BLaER1 (cell line): ENCODE measurements around the gene STEAP2.

Experiments used
- H3K27ac ChIP-seq: shearing (Covaris generic); formaldehyde crosslinking; 2 replicates; pipeline ENCODE4 v1.8.1; 2022
- H3K27me3 ChIP-seq: shearing (Covaris generic); formaldehyde crosslinking; 2 replicates; pipeline ENCODE4 v1.8.1; 2022
- H3K36me3 ChIP-seq: shearing (Covaris generic); formaldehyde crosslinking; 2 replicates; pipeline ENCODE4 v1.8.1; 2022
- H3K4me1 ChIP-seq: shearing (Covaris generic); formaldehyde crosslinking; 2 replicates; pipeline ENCODE4 v1.8.1; 2022
- H3K4me2 ChIP-seq: shearing (Covaris generic); formaldehyde crosslinking; 2 replicates; pipeline ENCODE4 v1.8.1; 2022
- H3K4me3 ChIP-seq: shearing (Covaris generic); formaldehyde crosslinking; 2 replicates; pipeline ENCODE4 v1.8.1; 2022
- H3K9ac ChIP-seq: shearing (Covaris generic); formaldehyde crosslinking; 2 replicates; pipeline ENCODE4 v1.8.1; 2022
- H3K9me3 ChIP-seq: shearing (Covaris generic); formaldehyde crosslinking; 2 replicates; pipeline ENCODE4 v1.8.1; 2022
- H4K20me1 ChIP-seq: shearing (Covaris generic); formaldehyde crosslinking; 2 replicates; pipeline ENCODE4 v1.8.1; 2022
- Cebpa-rat ChIP-seq: shearing (Covaris generic); IDR thresholded peaks from 2 replicates; pipeline ENCODE4 v1.8.1; 2022

Gene STEAP2

GRCh38 chr7:90231304-90231703 is 19.8 kb downstream of the STEAP2 start:
- H3K9me3 ChIP-seq, result no peaks in the 10 kb centered on the region
- H3K36me3 ChIP-seq, result no peaks in the 10 kb centered on the region
- no peaks in the 10 kb centered on the region for H4K20me1 ChIP-seq
- H3K4me1 ChIP-seq, result no peaks in the 10 kb centered on the region
- H3K27ac ChIP-seq, result no peak overlapping the region
- TF ChIP-seq Cebpa-rat, result no peak
- H3K9ac ChIP-seq, result no peak overlapping the region
- no peak overlapping the region for H3K4me3 ChIP-seq
- no peak overlapping the region for H3K4me2 ChIP-seq
- H3K27me3 ChIP-seq, result no peaks in the 10 kb centered on the region

DNA sequence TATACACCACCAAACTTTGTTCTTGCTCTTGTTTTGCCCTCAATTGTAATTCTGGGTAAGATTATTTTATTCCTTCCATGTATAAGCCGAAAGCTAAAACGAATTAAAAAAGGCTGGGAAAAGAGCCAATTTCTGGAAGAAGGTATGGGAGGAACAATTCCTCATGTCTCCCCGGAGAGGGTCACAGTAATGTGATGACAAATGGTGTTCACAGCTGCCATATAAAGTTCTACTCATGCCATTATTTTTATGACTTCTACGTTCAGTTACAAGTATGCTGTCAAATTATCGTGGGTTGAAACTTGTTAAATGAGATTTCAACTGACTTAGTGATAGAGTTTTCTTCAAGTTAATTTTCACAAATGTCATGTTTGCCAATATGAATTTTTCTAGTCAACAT is 20.9 kb downstream of the STEAP2 start:
- Histone ChIP-seq H3K4me1 (no peaks in the 10 kb centered on the region), H4K20me1 (no peaks in the 10 kb centered on the region), H3K27ac (no peak overlapping the region), H3K9ac (no peak overlapping the region), H3K27me3 (no peaks in the 10 kb centered on the region), H3K4me2 (no peak overlapping the region), H3K4me3 (no peak overlapping the region), H3K36me3 (no peaks in the 10 kb centered on the region), H3K9me3 (no peaks in the 10 kb centered on the region)
- no peak for TF ChIP-seq Cebpa-rat

DNA sequence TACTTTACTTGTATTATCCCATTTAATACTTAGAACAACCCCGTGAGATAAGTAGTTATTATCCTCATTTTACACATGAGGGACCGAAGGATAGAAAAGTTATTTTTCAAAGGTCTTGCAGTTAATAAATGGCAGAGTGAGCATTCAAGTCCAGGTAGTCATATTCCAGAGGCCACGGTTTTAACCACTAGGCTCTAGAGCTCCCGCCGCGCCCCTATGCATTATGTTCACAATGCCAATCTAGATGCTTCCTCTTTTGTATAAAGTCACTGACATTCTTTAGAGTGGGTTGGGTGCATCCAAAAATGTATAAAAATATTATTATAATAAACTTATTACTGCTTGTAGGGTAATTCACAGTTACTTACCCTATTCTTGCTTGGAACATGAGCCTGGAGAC is 22.0 kb downstream of the STEAP2 start:
- H3K4me2 ChIP-seq, result no peak overlapping the region
- no peak overlapping the region for H3K9ac ChIP-seq
- H3K27ac ChIP-seq, result no peak overlapping the region
- no peak overlapping the region for H3K4me3 ChIP-seq
- H3K9me3 ChIP-seq, result no peaks in the 10 kb centered on the region
- H3K4me1 ChIP-seq, result no peaks in the 10 kb centered on the region
- no peaks in the 10 kb centered on the region for H3K27me3 ChIP-seq
- TF ChIP-seq Cebpa-rat, result no peak
- H3K36me3 ChIP-seq, result no peaks in the 10 kb centered on the region
- no peaks in the 10 kb centered on the region for H4K20me1 ChIP-seq

DNA sequence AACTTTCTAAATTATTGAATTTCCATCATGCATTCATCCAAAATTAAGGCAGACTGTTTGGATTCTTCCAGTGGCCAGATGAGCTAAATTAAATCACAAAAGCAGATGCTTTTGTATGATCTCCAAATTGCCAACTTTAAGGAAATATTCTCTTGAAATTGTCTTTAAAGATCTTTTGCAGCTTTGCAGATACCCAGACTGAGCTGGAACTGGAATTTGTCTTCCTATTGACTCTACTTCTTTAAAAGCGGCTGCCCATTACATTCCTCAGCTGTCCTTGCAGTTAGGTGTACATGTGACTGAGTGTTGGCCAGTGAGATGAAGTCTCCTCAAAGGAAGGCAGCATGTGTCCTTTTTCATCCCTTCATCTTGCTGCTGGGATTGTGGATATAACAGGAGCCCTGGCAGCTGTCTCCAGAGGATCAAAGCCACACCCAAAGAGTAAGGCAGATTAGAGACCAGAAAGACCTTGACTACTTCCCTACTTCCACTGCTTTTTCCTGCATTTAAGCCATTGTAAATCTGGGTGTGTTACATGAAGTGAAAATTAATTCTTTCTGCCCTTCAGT is 25.3 kb downstream of the STEAP2 start:
- Histone ChIP-seq H3K9ac (no peak overlapping the region), H3K36me3 (no peaks in the 10 kb centered on the region), H3K27me3 (no peaks in the 10 kb centered on the region), H3K4me1 (no peaks in the 10 kb centered on the region), H3K27ac (no peak overlapping the region), H3K9me3 (no peaks in the 10 kb centered on the region), H3K4me3 (no peak overlapping the region), H3K4me2 (no peak overlapping the region), H4K20me1 (no peaks in the 10 kb centered on the region)
- no peak for TF ChIP-seq Cebpa-rat

GRCh38 chr7:90238022-90238421 is 26.5 kb downstream of the STEAP2 start:
- TF ChIP-seq Cebpa-rat, result no peak
- H3K9me3 ChIP-seq, result no peaks in the 10 kb centered on the region

DNA sequence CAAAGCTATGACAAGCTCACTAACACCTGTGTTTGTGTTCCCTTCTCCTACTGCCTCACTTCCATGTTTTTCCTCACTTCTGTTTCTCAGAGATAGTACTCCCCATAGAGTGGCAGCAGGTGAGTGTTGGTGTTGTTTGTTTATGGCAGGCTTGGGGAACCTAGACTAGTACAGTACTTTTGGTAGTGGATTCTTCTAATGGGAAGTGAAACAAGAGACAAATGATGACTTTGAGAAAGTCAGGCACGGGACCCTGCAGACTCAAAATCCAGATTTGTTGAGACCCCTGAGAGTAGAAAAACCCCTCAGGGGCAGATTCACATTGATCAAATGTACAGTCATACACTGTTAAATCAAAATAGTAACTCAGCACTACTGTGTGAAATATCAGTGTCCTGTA is 27.0 kb downstream of the STEAP2 start:
- no peak overlapping the region for H3K4me3 ChIP-seq
- H3K9ac ChIP-seq, result no peak overlapping the region
- no peak for TF ChIP-seq Cebpa-rat
- no peaks in the 10 kb centered on the region for H3K9me3 ChIP-seq
- no peak overlapping the region for H3K27ac ChIP-seq
- H3K36me3 ChIP-seq, result no peaks in the 10 kb centered on the region
- no peaks in the 10 kb centered on the region for H4K20me1 ChIP-seq
- H3K4me1 ChIP-seq, result no peaks in the 10 kb centered on the region
- no peak overlapping the region for H3K4me2 ChIP-seq
- H3K27me3 ChIP-seq, result no peaks in the 10 kb centered on the region

More at GRCh38 chr7:90238022-90238421, 26.5 kb downstream of the STEAP2 start:
- Histone ChIP-seq H3K4me3 (no peak overlapping the region), H3K36me3 (no peaks in the 10 kb centered on the region), H3K27ac (no peak overlapping the region), H4K20me1 (no peaks in the 10 kb centered on the region), H3K4me1 (no peaks in the 10 kb centered on the region), H3K4me2 (no peak overlapping the region), H3K27me3 (no peaks in the 10 kb centered on the region), H3K9ac (no peak overlapping the region)

- Histone ChIP-seq H3K4me1 (no peaks in the 10 kb centered on the region), H3K27me3 (no peaks in the 10 kb centered on the region), H3K9ac (no peak overlapping the region), H3K36me3 (no peaks in the 10 kb centered on the region), H3K9me3 (no peaks in the 10 kb centered on the region), H3K4me3 (no peak overlapping the region), H3K27ac (no peak overlapping the region), H4K20me1 (no peaks in the 10 kb centered on the region), H3K4me2 (no peak overlapping the region)
- TF ChIP-seq Cebpa-rat, result no peak
These were observed 27.5 kb downstream of the STEAP2 start for GRCh38 chr7:90239050-90239449.

DNA sequence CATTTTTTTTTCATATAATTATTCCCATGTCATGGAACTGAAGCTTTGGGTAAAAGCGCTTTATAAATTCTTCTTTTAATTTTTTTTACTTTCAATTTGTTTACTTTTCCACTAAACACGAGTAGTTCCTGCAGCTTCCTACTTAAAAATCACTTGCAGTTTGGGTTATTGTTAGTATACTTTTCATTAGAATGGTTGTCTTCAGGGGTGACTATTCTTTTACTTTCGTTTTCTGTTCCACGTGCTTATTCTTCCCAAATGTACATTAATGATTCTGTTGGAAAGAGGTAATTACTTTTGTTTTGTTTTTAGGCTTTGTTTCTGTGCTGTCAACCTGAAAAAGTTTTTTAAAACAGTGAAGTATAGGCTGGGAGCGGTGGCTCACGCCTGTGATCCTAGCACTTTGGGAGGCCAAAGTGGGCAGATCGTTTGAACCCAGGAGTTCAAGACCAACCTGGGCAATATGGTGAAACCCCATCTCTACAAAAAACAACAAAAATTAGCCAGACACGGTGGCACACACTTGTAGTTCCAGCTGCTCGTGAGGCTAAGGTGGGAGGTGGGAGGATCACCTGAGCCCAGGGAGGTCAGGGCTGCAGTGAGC is 28.2 kb downstream of the STEAP2 start:
- no peaks in the 10 kb centered on the region for H3K27me3 ChIP-seq
- no peaks in the 10 kb centered on the region for H3K4me1 ChIP-seq
- no peak overlapping the region for H3K27ac ChIP-seq
- H3K4me2 ChIP-seq, result no peak overlapping the region
- peaks cover under 1% of the 10 kb centered on the region; the same call in 1 of the 2 replicates for H3K9me3 ChIP-seq
- TF ChIP-seq Cebpa-rat, result no peak
- H3K4me3 ChIP-seq, result no peak overlapping the region
- no peaks in the 10 kb centered on the region for H4K20me1 ChIP-seq
- no peaks in the 10 kb centered on the region for H3K36me3 ChIP-seq
- no peak overlapping the region for H3K9ac ChIP-seq

DNA sequence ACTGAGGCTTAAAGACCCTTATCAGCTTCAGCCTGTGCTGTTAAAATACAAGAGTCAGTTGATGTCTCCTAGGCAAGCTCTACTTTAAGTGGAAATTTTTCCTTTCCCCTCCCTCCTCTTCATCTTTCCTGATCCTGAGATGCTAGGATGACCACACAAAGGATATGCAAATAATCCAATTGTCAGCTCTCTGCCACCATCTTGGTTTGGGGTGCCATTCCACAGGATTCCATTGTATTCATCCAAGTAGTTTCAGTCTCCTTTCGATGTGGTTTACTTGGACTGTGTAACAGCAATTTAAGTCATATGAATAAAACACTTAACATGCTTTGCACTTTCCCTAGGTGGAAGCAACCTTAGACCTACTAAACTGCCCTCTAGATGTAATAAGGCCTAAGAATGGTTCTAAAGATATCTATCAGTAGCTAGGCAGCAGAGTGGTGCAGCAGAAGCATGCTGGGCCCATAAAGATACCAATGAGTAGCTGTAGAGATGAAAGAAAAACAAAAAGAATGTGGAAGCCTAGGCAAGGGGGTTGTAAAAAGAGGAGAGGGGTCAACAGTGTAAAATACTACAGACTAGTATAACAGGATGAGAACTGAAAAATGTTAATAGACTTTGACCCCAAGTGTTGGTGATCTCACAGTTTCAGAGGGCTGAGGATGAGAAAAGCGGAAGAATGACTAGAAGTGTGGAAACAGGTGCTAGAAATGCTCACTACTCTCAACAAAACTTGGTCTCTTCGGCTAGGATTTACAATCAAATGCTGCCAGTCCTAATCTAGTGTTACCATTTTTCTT is 31.0 kb downstream of the STEAP2 start:
- H3K4me3 ChIP-seq, result no peak overlapping the region
- no peaks in the 10 kb centered on the region for H3K4me1 ChIP-seq
- H3K9ac ChIP-seq, result no peak overlapping the region
- H3K4me2 ChIP-seq, result no peak overlapping the region
- no peak overlapping the region for H3K27ac ChIP-seq
- no peaks in the 10 kb centered on the region for H3K36me3 ChIP-seq
- peaks cover 11% of the 10 kb centered on the region for H3K9me3 ChIP-seq
- no peak for TF ChIP-seq Cebpa-rat
- H4K20me1 ChIP-seq, result no peaks in the 10 kb centered on the region
- H3K27me3 ChIP-seq, result no peaks in the 10 kb centered on the region

- TF ChIP-seq Cebpa-rat, result no peak
- H3K36me3 ChIP-seq, result no peaks in the 10 kb centered on the region
- peaks cover 11% of the 10 kb centered on the region for H3K9me3 ChIP-seq
- H4K20me1 ChIP-seq, result no peaks in the 10 kb centered on the region
- H3K4me2 ChIP-seq, result no peak overlapping the region
- H3K27ac ChIP-seq, result no peak overlapping the region
- no peaks in the 10 kb centered on the region for H3K27me3 ChIP-seq
- H3K4me1 ChIP-seq, result no peaks in the 10 kb centered on the region
- no peak overlapping the region for H3K4me3 ChIP-seq
- H3K9ac ChIP-seq, result no peak overlapping the region
These were observed 32.0 kb downstream of the STEAP2 start for GRCh38 chr7:90243556-90243955.
